ENCODE measurements around the gene CYFIP2. TPM values are rescaled to one million over a fixed set of nuclear protein-coding genes. Genes with fewer than 3 reads are reported as not detected.

CYFIP2 gene
- 43.7 TPM for total RNA-seq
- 64.7 TPM for polyA plus RNA-seq

DNA sequence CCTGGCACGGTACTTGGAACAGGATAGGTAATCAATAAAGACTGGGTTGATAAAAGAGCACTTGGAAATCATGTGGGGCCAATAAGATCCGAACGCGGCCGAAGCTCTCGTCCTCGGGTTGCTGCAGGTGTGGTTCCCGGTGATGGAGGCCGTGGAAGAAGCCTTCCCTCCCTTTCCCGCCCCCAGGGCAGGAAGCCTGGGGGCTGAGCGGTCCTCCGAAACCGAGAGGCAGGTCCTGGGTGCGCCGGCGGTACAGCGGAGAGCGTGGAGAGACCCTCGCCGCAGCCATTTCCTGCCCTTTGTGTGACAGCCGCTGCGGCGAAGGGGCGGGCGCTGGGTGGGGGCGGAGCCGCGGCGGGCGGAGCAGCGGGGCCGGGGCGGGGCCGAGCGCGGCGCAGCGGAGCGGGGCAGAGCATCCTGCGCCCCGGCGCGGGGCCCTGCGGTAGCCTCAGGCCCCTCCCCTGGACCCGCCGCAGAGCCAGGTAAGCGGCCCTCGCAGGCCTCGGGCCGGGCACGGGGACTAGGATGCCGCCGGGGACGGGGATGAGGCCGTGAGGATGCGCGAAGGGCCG lies at the start of gene CYFIP2:
CYFIP2 (plus strand) TSS at position 410 of the 572 bp plus-strand sequence. CDS start 19,239 bp downstream, outside the sequence.
- H3K4me1 ChIP-seq (ENCODE audit: insufficient read depth): no peaks in the 10 kb centered on the region
- H3K36me3 ChIP-seq (ENCODE audit: insufficient read depth): no peaks in the 10 kb centered on the region
- WGBS: under 1% methylated on average over 56 of the region's 58 CpGs
- peak within 1 kb of the TSS; percentile 64 for H3K4me3 ChIP-seq (ENCODE audit: low read depth, low read length)
- H3K27ac ChIP-seq (ENCODE audit: low read depth): no peak within 1 kb of the TSS
- no peak for DNase-seq (ENCODE audit: extremely low spot score)

DNA sequence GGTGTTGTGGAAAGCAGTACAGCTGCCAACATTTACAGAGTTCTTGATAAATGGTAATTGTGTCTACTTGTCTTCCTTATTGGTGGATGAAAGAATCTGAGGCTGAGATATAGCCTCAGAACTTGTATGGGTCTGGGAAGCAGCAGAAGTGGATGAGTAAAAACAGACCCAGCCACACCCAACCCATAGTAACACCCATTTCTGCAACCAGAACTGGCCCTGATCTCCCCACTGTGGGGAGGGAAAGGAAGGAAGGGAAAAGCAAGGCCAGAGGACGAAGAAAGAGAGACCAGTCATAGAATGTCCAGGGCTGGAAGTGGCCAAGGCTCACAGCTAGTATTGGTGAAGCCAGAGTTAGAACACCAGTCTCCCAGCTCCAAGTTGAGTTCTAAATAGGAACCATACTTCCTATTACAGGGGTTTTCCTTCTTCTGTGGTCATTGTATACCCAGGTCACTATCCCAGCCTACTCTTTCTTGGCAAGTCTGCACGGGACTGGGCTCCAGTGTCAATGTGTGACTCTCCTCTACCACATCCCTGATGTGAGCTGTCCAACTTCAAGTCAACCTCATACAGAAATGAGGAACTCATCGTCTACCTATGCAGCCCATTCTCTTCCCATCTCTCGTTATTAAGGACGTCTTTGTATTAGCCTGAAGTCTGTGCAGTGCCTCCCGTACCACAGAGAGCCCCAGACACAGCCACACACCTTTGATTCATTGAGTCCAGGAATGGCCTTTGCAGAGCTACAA lies 49.4 kb upstream of the CYFIP2 start:
- WGBS: 87% methylated on average over 6 of the region's 6 CpGs
- no peak overlapping the region for H3K4me3 ChIP-seq (ENCODE audit: low read depth, low read length)
- DNase-seq (ENCODE audit: extremely low spot score): no peak
- H3K4me1 ChIP-seq (ENCODE audit: insufficient read depth): no peaks in the 10 kb centered on the region
- H3K36me3 ChIP-seq (ENCODE audit: insufficient read depth): no peaks in the 10 kb centered on the region
- no peak overlapping the region for H3K27ac ChIP-seq (ENCODE audit: low read depth)

DNA sequence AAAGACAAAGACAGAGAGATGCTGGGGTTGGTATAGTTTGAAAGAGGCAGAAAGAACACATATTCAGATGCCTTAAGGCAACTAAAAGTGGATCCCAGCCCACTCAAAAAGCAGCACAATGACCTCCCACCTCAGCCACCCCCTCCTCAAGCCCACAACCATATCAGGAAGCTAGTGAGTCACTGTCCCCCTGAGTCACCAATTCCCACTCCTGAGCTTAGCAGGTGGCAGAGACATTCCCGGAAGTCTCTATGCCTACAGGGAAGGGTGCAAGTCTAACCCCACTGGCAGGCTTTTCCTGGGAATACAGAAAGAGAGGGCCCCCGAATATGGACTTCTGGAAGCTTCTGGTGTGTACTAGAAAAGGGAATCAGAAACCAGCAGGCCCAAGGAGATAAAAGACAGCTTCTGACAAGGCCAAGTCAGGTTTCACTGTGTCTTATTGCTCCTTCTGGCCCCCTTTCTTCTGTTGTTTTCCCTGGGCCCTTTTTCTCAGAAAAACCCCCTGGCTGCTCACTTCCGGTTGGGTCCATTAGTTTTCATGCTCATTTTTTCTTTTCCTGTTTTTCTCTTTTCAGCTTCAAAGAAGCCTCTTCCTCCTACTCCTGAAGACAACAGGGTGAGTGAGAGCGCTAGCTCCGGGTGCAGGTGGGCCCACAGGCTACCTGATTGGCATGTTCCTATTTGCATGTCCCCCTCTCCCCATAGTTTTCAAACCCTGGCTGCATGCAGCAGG lies 48.5 kb upstream of the CYFIP2 start:
- WGBS: 48% methylated on average over 5 of the region's 5 CpGs
- no peak for DNase-seq (ENCODE audit: extremely low spot score)
- H3K4me3 ChIP-seq (ENCODE audit: low read depth, low read length): no peak overlapping the region
- H3K4me1 ChIP-seq (ENCODE audit: insufficient read depth): no peaks in the 10 kb centered on the region
- H3K36me3 ChIP-seq (ENCODE audit: insufficient read depth): no peaks in the 10 kb centered on the region
- H3K27ac ChIP-seq (ENCODE audit: low read depth): no peak overlapping the region

DNA sequence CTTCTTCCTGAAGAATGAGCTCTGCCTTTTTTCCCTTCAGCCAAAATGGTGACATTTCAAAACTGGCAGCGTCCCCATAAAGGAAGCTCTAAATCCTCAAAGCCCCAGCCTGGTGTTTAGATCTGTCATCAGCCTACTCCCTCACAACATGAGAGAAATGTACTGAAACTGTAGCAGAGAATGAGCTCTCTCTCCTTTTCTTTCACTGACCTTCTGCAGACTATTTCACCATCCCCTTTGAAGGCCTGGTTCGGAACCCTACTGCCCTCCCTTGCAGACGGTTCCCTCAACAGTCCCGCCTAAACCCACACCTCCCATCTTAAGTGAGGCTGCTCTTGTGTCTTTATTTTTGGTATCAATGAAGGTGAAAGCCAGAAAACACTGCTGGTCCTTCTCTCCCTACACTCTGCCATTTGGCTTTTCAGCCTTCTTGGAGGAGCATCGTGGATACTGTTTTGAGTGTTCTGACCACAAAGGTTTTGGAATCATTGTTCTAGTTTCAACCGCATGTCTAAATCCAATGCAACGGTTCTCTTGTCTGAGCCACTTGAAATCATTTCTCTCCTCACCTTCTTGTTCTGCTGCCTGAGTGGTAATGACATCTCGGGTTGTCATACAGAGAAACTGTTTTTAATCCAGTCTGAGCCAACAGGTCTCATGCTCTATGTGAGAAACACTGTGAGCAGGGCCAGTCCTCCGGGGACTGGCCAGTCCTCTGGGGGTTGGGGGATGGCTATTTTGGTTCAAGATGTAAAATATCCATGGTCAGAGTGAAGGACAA lies 46.2 kb upstream of the CYFIP2 start:
- WGBS: 44% methylated on average over 9 of the region's 9 CpGs

DNA sequence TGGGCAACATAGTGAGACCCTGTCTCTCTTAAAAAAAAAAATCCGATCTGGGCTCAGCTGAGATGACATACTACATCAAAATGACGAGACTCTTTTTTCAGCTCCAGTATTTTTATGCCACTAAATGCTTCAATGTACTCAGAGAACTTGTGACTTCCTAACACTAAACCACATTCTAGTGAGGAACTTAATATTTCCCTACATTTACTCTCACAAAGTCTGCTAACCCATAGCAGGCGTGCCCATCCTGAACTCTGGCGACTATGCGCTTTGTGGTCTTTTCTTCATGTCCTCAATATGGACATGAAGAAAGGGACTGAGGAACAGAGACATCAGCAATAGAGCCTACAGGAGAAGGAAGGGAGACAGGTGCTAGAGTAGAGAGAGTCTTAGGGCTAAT lies 44.0 kb upstream of the CYFIP2 start:
- Histone ChIP-seq H3K27ac (ENCODE audit: low read depth) (no peak overlapping the region), H3K4me3 (ENCODE audit: low read depth, low read length) (no peak overlapping the region), H3K4me1 (ENCODE audit: insufficient read depth) (no peaks in the 10 kb centered on the region), H3K36me3 (ENCODE audit: insufficient read depth) (no peaks in the 10 kb centered on the region)
- DNase-seq (ENCODE audit: extremely low spot score): no peak
- WGBS: 90% methylated on average over 5 of the region's 5 CpGs

More for the DNA sequence above, 46.2 kb upstream of the CYFIP2 start:
- H3K27ac ChIP-seq (ENCODE audit: low read depth): no peak overlapping the region
- H3K4me1 ChIP-seq (ENCODE audit: insufficient read depth): no peaks in the 10 kb centered on the region
- no peak overlapping the region for H3K4me3 ChIP-seq (ENCODE audit: low read depth, low read length)
- H3K36me3 ChIP-seq (ENCODE audit: insufficient read depth): no peaks in the 10 kb centered on the region
- no peak for DNase-seq (ENCODE audit: extremely low spot score)

DNA sequence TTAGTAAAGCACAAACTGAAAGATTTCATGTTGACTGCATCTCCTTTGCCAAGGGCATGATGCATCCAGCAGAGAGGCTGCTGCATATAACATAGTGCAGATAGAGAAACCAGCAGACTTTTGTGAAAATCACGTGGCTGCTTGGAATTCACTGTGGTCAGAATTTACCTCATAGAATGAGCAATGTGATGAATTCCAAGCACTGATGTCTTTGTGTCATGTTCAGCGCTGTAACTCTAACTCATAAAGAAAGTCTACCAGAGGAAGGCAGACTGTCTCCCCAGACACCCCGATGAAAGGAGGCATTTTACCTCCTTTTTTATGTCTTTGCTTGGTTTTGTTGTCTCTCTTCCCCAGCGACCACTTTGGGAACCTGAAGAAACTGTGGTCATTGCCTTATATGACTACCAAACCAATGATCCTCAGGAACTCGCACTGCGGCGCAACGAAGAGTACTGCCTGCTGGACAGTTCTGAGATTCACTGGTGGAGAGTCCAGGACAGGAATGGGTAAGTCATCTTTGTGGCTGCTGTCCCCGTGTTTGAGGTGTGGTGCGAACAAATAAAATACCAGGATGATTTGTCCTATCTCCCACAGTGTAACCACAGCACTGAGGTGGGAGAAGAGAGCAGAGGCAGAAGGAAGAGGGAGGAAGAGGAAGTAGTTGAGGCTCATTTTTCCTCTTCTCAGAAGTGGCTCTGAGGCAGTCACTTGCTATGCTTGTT lies 43.3 kb upstream of the CYFIP2 start:
- H3K4me3 ChIP-seq (ENCODE audit: low read depth, low read length): no peak overlapping the region
- DNase-seq (ENCODE audit: extremely low spot score): no peak
- H3K36me3 ChIP-seq (ENCODE audit: insufficient read depth): no peaks in the 10 kb centered on the region
- no peaks in the 10 kb centered on the region for H3K4me1 ChIP-seq (ENCODE audit: insufficient read depth)
- WGBS: 80% methylated on average over 10 of the region's 10 CpGs
- no peak overlapping the region for H3K27ac ChIP-seq (ENCODE audit: low read depth)

DNA sequence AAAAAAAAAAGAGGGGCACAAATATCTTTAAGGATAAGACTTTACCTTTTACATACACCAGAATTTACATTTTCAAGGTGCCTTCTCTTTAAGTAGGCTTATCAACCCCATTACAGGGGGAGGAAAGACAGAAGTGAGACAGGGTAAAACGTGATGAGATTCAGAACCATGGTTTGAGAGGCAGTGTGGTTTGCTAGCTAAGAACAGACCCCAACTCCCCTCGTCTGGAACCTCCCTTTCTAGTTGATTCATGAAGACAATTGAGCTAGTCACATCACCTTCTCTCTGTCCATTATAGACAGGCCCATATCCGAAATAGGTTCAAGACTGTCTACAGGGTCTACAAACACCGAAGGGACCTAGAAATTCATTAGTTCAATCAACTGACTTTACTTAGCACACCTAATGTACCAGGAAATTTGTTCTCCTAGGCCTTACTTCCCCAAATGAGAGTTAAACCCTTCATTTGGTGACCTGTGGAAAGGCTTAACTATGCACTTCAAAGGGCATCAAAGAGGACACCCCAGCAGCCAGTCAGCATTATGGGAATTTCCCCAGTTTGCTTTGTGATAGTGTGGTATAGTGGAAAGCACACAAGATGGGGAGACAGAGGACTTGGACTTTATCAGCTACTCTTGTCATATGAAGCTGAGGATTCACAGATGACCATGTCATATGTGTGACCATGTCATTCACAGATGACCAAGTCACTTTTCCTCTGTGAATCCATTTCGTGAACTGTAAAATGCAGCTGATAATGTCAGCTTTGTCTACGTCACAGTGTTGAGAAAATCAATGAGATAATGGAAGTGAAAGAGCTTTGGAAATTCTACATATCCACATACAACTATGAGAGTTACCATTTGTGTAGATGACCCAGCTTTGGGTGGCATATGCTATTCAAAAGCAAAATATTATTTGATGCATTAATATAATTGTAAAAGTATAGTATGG lies 40.2 kb upstream of the CYFIP2 start:
- no peak for DNase-seq (ENCODE audit: extremely low spot score)
- H3K4me3 ChIP-seq (ENCODE audit: low read depth, low read length): no peak overlapping the region
- no peaks in the 10 kb centered on the region for H3K36me3 ChIP-seq (ENCODE audit: insufficient read depth)
- H3K4me1 ChIP-seq (ENCODE audit: insufficient read depth): no peaks in the 10 kb centered on the region
- 76% methylated on average over 6 of the region's 6 CpGs for WGBS
- H3K27ac ChIP-seq (ENCODE audit: low read depth): no peak overlapping the region

GRCh38 chr5:157230610-157231009 lies 35.3 kb upstream of the CYFIP2 start:
- no peak overlapping the region for H3K4me3 ChIP-seq (ENCODE audit: low read depth, low read length)
- DNase-seq (ENCODE audit: extremely low spot score): no peak
- H3K27ac ChIP-seq (ENCODE audit: low read depth): no peak overlapping the region
- no peaks in the 10 kb centered on the region for H3K36me3 ChIP-seq (ENCODE audit: insufficient read depth)
- no peaks in the 10 kb centered on the region for H3K4me1 ChIP-seq (ENCODE audit: insufficient read depth)

DNA sequence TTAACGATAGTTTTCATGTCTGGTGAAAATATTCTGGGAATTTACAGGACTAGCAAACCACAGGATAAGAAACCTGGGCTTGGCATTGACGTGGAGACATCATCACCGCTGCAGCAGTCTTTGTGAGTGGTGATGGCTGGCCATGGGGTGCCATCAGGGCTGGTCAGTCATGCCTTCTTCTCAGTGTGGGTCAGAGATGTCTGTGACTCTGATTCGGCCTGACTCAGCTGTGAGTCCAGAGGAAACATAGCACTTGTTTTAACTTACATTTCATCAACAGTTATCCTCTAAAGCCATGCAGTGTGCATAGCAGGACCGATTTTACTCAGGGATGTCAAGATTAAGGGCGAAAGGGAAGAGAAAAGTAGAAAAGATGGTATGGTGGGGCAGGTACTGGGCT lies 33.2 kb upstream of the CYFIP2 start:
- Histone ChIP-seq H3K4me1 (ENCODE audit: insufficient read depth) (no peaks in the 10 kb centered on the region), H3K27ac (ENCODE audit: low read depth) (no peak overlapping the region), H3K36me3 (ENCODE audit: insufficient read depth) (no peaks in the 10 kb centered on the region), H3K4me3 (ENCODE audit: low read depth, low read length) (no peak overlapping the region)
- DNase-seq (ENCODE audit: extremely low spot score): no peak
- WGBS: 74% methylated on average over 6 of the region's 6 CpGs

DNA sequence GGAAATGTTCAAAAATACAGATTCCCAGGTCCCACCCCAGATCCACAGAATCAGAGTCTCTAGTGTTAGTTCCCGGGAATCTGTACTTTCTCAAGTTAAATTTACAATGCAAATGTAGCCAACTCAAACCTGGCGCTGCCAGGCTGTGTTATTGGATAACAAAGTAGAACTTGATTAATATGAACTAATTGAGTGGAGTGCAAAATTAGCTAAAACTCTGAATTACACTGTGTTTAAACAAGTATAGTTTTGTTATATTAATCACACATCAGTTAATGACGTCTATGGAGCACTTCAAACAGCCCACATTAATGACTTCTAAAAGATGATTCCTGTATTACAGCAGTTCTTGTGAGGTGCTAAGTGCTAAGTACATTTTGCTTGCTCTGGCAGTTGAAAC lies 32.4 kb upstream of the CYFIP2 start:
- H3K4me1 ChIP-seq (ENCODE audit: insufficient read depth): no peaks in the 10 kb centered on the region
- 91% methylated on average over 3 of the region's 3 CpGs for WGBS
- DNase-seq (ENCODE audit: extremely low spot score): no peak

GRCh38 chr5:157236423-157236822 lies 29.5 kb upstream of the CYFIP2 start:
- H3K27ac ChIP-seq (ENCODE audit: low read depth): no peak overlapping the region

More for the DNA sequence above, 32.4 kb upstream of the CYFIP2 start:
- Histone ChIP-seq H3K27ac (ENCODE audit: low read depth) (no peak overlapping the region), H3K36me3 (ENCODE audit: insufficient read depth) (no peaks in the 10 kb centered on the region), H3K4me3 (ENCODE audit: low read depth, low read length) (no peak overlapping the region)

DNA sequence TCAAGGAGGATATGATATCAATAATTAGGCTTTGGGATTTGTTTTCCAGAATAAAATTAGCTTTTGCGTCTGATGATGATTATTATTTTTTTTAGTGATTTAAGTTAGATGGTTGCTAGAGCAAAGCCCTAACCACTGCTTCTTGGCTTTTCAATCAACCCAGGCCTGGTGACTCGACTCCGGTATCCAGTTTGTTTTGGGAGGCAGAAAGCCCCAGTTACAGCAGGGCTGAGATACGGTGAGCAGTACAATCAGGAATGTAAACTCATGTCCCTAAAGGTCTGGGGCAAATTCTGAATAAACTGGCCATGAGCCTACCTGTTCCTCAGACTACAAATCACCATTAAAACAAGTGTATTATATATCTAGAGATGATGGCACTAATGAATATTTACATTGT lies 24.4 kb upstream of the CYFIP2 start:
- Histone ChIP-seq H3K36me3 (ENCODE audit: insufficient read depth) (no peaks in the 10 kb centered on the region), H3K4me1 (ENCODE audit: insufficient read depth) (no peaks in the 10 kb centered on the region), H3K4me3 (ENCODE audit: low read depth, low read length) (no peak overlapping the region), H3K27ac (ENCODE audit: low read depth) (no peak overlapping the region)
- WGBS: 82% methylated on average over 4 of the region's 4 CpGs
- DNase-seq (ENCODE audit: extremely low spot score): no peak

More at GRCh38 chr5:157236423-157236822, 29.5 kb upstream of the CYFIP2 start:
- WGBS: 88% methylated on average over 3 of the region's 3 CpGs
- no peak for DNase-seq (ENCODE audit: extremely low spot score)
- Histone ChIP-seq H3K4me3 (ENCODE audit: low read depth, low read length) (no peak overlapping the region), H3K4me1 (ENCODE audit: insufficient read depth) (no peaks in the 10 kb centered on the region), H3K36me3 (ENCODE audit: insufficient read depth) (no peaks in the 10 kb centered on the region)
